ENCODE data around the gene EEPD1.

DNA sequence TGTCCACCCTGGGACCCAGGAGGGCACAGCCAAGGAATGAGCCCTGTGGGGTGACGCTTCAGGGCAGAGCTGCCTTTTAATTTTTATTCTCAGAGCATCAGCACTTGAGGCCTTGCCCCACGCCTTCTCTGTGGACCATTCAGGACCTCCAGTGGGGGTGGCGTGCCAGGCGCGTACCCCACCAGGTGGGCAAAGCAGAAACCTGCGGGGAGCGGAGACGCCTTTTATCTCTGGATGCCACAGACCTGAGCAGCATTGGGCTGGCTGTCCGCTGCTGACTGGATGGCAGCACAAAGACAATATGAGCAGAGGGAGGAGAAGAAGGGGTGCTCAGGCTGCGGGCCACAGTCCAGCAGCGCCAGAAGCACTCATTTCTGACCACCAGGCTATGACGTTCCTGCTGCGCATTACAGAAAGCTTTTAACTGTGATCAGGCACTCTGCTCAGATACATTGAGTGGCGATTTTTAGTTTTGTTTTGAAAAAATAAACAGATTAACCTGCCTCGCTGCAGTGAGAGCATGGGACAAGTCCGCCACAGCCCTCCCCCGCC is 146.2 kb downstream of the EEPD1 start:
- no peak for TF ChIP-seq ZNF146 (tag by site-specific recombination; IDR thresholded peaks at IDR 0.05)
- TF ChIP-seq, protein P1, sequence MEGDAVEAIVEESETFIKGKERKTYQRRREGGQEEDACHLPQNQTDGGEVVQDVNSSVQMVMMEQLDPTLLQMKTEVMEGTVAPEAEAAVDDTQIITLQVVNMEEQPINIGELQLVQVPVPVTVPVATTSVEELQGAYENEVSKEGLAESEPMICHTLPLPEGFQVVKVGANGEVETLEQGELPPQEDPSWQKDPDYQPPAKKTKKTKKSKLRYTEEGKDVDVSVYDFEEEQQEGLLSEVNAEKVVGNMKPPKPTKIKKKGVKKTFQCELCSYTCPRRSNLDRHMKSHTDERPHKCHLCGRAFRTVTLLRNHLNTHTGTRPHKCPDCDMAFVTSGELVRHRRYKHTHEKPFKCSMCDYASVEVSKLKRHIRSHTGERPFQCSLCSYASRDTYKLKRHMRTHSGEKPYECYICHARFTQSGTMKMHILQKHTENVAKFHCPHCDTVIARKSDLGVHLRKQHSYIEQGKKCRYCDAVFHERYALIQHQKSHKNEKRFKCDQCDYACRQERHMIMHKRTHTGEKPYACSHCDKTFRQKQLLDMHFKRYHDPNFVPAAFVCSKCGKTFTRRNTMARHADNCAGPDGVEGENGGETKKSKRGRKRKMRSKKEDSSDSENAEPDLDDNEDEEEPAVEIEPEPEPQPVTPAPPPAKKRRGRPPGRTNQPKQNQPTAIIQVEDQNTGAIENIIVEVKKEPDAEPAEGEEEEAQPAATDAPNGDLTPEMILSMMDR (tag by site-specific recombination; IDR thresholded peaks at IDR 0.05) = no peak
- no peak for TF ChIP-seq ZNF544 (tag by site-specific recombination; IDR thresholded peaks at IDR 0.05)
